ENCODE data around the gene CD101.

CD101 gene

DNA sequence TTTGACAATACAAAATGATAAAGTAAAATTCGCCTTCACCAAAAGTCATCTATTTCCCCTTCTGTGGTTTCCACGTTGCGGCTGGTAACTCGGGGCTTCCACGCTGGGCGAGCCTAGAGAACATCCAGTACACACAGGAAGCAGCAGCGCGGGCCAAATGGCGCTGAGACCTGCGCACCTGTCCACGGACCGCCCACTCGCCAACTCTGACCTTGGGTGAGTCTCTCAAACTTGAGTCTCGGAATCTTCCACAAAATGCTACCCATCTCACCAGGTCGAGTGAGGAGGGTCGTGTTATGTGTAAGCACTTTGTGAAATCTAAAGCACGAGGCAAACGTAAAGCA, 57.7 kb downstream of the CD101 start:
- DNase-seq = peak; percentile 72

DNA sequence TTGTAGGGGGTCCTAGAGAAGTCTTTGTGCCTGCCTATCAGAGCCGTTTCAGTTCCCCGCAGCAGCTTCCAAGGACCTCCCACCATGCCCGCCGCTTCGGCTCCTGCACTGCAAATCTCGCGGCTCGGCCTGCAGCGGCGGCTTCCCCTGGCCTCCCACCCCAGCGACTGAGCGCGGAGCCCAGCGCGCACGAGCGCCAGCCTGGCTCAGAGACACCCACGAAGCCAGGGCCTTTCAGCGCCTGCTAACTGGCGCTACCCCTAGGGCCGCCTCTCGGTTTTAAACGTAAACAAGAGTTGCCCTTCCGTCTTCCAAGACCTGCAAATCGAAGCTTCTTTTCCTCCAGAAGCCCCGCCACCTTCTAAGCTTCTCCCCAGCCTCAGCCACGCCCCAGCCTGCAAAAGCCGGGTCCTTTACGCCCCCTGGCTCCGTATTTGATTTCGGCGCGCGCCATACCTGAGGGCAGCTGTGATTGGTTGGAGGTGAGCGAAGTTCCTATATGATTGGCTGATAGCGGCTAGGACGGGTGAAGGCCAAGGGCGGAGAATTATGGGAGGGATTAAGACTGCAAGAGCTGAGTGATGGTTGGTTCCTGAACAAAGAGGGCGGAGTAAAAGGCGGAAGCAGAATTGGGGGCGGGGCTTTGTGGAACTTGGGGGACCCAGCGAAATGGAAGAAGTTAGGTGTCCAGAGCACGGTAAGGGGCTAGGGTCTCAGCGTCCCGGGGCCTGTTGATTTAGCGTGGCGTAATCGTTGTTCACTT, 58.3 kb downstream of the CD101 start, which contains the start of gene TTF2:
Gene TTF2 (plus strand): TSS at position 649 of the 763 bp plus-strand sequence. CDS start 21 bp downstream, at position 670.
- peak; percentile 99 for DNase-seq

DNA sequence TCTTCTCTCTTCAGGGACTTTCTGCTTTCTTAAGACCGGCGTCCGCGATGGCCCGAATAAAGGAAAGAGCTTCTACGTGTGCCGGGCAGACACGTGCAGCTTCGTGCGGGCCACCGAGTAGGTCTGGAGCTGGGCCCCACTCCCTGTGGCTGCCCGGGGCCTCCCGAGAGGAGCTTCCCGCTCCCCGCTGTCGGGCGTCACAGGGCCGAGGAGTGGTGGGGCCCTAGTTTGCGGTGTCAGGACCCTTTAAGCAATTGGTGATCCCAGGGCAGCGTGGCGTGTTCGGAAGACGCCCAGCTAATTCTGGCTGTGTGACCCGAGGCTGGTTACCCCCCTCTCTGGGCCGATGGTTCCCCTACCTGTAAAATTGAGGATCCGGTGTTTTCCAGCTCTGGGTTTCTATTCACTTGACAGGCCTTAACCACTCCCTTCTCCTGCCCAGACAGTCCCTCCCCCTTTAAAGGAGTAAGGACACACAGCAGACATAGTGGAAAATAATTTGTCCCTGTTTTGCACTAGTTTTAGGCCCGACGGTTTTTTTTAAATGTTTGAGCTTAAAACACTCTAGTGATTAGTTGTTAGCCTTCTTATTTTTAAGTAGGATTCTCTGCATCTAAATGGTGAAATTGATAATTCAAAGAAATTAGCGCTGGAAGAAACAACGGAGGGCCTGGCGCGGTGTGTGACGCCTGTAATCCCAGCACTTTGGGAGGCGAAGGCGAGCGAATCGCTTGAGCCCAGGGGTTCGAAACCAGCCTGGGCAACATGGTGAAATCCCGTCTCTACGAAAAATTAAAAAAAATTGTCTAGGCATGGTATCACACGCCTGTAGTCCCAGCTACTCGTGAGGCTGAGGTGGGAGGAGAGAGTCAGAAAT, 59.1 kb downstream of the CD101 start:
- DNase-seq = peak; percentile 60

DNA sequence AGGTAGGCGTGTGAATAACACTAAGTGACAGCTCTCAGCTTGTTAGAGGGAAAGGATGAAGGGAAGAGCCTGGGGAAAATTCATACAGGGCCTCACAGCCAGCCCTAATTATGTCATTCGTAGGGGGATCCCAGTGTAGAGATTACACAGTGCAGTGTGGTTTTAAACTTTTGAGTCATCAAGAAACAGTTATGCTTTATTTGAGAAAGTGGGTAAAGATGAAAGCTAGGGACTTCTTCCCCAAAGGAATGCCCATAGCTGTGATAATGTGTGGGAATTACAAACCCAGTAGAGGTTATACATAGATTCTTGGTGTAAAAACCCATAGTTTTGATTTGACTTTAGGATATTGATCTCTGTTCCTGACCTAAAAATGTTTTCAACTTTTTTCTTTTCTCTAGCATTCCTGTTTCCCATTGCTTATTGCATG, 60.4 kb downstream of the CD101 start:
- DNase-seq = peak; percentile 39

DNA sequence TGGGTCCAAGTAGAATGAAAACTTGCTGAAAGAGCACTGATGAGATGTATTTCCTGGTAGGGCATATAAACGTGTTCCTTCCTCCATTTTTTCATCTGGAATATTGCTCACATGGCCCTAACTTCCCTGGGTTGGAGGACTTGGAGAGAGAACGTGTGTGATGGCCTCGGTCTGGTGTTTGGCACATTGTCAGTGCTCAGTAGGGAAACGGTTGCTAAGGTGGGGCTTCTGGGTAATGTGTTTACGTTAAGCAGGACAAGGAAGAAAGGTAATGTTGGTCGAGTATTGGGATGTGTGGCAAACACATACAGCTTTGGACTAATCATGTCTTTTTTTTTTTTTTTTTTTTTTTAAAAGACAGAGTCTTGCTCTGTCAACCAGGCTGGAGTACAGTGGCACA, 64.8 kb downstream of the CD101 start:
- DNase-seq = no peak

DNA sequence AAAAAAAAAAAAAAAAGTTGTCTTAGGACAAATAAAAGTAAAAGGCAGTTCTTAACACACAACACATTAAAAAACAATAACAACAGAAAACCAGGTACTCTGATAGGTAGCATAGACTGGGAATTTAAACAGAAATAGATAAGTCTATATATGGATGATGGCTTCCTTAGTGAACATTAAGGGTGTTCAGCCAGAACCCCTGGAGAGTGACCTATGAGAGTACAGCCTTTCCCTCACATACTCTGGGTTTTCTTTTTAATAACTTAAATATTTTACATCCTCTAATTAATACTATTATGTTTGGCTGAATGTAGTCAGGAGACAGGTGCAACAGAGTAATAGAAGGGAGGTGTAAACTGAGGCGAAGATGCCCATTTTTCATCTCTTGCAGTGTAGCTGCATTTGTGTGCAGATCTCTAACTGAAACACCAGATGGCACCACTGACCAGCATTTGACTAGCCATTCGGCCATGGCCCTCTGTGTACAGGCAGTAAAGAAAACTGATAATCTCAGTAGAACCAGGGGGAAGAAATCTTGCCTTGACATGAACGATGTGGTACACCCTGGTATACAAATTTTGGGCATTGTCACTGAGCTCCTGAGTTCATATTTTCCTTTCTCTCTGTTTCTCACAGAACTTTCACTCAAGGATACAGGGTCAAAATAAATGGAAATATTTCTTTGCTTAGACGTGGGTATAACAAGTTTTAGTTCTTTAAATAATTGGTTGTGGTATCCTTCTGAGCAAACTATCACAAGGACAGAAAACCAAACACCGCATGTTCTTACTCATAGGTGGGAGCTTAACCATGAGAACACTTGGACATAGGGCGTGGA, 66.2 kb downstream of the CD101 start:
- peak; percentile 55 for DNase-seq

DNA sequence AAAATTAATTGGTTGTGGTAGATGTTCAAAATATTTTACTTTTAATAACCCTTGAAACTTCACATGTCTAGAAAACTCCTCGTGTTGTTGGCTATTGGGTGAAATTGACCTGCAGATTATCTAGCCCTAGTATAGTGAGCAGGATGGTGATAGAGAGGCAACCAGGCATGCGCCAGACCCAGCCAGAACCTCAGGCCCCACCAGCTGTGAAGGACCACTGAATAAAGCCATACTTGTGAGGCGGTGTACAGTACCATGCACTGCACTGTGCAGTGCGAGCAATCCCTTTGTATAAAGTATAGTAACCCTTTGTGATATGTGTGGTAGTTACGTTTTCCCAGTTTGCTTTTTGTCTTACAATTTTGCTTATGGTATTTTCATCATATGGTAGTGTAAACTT, 67.0 kb downstream of the CD101 start:
- DNase-seq = no peak

DNA sequence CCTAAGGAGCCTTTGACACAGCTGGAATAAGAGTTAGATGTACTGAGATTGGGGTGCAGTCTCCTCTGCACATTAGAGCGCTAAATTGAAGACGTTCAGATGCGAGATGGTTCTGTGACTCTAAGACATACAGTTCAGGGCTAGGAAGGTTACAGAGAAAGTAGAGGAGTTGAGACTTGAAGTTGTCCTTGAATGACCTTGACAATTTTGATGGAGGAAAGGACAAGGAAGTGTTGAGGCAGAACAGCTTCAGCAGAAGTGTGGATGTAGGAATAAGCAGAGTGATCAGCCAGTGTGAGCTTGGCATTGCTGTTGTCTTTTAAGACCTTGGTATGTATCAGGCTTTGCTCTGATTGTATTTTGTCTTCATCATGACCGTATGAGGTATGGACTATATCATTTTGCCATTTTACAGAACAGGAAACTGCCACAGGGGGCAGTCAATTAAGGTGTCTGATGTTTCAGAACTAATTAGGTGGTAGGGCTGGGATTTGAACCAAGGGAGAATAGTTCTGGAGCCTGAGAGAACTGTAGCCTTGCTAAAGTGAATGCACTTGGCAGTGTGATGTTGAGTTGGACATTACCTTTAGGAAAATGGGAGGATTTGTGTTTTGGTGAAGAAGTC, 67.8 kb downstream of the CD101 start:
- no peak for DNase-seq

DNA sequence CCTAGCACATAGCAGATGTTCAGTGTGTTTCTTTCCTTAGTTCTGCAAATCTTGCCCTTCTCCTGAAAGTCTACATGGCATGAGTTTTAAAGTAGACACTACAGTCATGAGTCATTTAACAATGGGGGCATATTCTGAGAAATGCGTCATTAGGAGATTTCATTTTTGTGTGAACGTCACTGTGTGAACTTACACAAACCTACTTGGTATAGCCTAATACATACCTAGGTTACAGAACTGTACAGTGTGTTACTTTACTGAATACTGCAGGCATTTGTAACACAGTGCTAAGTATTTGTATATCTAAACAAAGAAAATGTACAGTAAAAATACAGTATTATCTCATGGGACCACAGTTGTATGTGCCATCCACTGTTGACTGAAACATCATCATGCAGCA, 68.6 kb downstream of the CD101 start:
- DNase-seq = no peak

DNA sequence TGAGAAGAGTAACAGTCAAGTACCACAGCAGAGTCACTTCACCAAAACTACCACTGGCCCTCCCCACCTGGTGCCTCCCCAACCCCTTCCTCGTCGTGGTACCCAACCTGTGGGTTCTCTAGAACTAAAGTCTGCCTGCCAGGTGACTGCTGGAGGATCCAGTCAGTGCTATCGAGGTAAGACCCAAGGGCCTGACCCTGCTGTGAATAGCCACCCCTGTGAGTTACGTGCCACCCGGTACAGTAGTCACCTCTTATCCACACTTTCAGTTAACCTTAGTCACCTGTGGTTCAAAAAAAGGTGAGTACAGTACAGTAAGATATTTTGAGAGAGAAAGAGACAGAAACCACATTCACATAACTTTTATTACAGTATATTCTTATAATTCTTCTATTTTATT, 75.1 kb downstream of the CD101 start:
- DNase-seq = no peak

DNA sequence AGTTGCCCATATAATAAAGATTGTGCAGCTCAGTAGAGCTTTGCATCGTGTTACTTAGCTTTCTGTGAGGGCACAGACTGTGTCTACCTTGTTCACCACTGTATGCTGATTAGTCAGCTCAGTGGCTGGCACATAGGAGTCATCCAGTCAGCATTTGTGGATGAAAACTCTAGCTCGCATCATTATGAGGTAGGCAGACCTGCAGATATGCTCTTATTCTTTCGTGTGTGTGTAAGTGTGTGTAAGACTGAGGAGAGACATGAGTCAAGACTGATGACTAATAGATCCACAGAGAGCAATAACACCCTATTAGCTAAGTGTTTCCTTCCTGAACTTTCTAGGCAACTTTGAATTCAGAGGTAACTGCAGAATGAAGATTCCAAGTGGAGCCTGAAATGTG, 75.7 kb downstream of the CD101 start:
- no peak for DNase-seq

DNA sequence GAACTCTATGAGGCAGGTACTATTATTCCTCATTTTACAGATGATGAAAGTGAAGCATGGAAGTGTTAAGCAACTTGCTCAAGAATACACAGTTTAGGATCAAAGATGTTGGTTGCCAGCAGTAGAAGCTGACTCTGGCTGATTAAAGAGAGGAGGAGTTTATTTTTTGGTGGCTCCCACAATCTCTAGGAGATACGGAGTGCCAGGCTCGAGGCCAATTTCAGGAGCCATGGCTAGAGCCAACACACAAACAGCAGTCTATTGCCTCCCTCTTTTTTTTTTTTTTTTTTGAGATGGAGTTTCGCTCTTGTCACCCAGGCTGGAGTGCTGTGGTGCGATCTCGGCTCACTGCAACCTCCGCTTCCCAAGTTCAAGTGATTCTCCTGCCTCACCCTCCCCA, 78.2 kb downstream of the CD101 start:
- no peak for DNase-seq

DNA sequence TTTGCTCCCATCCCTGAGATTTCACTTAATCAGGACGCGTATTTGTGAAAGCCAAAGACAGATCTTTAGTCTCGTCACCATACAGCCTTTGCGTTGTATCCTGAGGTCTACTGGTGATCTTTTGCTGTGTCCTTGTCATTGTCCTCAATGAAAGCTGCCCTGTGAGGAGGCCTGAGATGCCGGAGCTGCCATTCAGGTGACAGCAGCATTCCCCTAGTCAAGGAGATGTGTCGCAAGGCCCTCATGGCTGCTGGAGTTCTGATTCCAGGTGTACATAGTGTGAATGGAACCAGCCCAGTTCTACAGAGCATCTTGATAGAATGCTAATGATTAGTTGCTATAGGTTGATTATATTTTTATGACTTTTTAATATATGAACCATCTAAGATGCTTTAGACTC, 82.7 kb downstream of the CD101 start:
- DNase-seq = no peak

Data from CD4-positive, alpha-beta T cell treated with Interleukin-10 for 1 hour (primary cell).